Measurements from ENCODE around the gene FAS. TPM values are rescaled to one million over a fixed set of nuclear protein-coding genes. Genes with fewer than 3 reads are reported as not detected.
"Not testable (repeated sequence)": the region's sequence is repeated elsewhere in the genome, so short reads cannot be mapped to it uniquely, and the experiment has no call there.

FAS gene
- total RNA-seq, 1 donor from 2014 or later: 3.8 TPM

- no peak for DNase-seq
- intact Hi-C loops (cut with DNase I): loop anchor here (5.0 kb wide), 1 partner anchor 150 kb away; no protein-coding TSS in a partner anchor
- no peak for ATAC-seq (ENCODE audit: poor library complexity)
Observed at GRCh38 chr10:88987243-88987725, 3.3 kb upstream of the FAS start.

DNA sequence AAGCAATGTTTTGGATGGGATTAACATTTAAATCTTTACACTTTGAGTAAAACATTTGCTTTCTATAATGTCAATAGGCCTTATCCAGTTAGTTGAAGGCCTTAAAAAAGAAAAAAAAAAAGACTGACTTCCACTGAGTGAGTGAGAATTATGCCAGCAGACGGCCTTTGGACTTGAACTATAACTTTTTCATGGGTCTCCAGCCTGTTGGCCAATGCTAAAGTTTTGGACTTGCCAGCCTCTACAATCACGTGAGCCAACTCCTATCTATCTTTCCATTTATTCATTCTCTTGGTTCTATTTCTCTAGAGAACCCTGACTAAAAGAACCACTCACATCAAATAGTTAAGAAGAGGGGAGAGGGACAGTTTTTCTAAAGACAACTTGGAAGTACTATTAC is 2.8 kb upstream of the FAS start:
- ATAC-seq (ENCODE audit: poor library complexity) (no peak), DNase-seq (no peak)
- intact Hi-C loops (cut with DNase I): loop anchor here (5.0 kb wide), 1 partner anchor 151 kb away; no protein-coding TSS in a partner anchor

DNA sequence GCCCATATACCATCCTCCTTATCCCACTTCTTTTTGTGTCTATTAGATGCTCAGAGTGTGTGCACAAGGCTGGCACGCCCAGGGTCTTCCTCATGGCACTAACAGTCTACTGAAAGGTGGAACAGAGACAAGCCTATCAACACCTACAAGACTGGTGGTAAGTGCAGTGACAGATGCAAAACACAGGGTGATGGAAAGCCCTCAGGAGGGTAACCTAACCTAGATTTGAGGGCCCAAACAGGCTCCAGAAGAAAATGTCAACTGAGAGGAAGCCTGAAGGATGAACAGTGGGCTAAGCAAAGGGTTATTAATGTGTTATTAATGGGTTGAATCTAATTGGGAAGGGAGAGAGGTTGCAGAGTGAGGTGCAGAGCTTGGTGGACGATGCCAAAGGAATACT is 1.2 kb upstream of the FAS start:
- DNase-seq: no peak
- intact Hi-C loops (cut with DNase I): loop anchor here (5.0 kb wide), 1 partner anchor 152 kb away; no protein-coding TSS in a partner anchor

DNA sequence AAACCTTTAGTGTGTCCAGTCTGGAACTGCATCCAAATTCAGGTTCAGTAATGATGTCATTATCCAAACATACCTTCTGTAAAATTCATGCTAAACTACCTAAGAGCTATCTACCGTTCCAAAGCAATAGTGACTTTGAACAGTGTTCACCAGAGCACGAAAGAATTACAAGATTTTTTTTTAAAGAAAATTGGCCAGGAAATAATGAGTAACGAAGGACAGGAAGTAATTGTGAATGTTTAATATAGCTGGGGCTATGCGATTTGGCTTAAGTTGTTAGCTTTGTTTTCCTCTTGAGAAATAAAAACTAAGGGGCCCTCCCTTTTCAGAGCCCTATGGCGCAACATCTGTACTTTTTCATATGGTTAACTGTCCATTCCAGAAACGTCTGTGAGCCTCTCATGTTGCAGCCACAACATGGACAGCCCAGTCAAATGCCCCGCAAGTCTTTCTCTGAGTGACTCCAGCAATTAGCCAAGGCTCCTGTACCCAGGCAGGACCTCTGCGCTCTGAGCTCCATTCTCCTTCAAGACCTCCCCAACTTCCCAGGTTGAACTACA is 694 bp upstream of the FAS start:
- ATAC-seq (ENCODE audit: poor library complexity) (peak; percentile 38), DNase-seq (no peak)
- intact Hi-C loops (cut with DNase I): loop anchor here (5.0 kb wide), 1 partner anchor 153 kb away; no protein-coding TSS in a partner anchor

More for the DNA sequence above, 1.2 kb upstream of the FAS start:
- ATAC-seq (ENCODE audit: poor library complexity): no peak

DNA sequence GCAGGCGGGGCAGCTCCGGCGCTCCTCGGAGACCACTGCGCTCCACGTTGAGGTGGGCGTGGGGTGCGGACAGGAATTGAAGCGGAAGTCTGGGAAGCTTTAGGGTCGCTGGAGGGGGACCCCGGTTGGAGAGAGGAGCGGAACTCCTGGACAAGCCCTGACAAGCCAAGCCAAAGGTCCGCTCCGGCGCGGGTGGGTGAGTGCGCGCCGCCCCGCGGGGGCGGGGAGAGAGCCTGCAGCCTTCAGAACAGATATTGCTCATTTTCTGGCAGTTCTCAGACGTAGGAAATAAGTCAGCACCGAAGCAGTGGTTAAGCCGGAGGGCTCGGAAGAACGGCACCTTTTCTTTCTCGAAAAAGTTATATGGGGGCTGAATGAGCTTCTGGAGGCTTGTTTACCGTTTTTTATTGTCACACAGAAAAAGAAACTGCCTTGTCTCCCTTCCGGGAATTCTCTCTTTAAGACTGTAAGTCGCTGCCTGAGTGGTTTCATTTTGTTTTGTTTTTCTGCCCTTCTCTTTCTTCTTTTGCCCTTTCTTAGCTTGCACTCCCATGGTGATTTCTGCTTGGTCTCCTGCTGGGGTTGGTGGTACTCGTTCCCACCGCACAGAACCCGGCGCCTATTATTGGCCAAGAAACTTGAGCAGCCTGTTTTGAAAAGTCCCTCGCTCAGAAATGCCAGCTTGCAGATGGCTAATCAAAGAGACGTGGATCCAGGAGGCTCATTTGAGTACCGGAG is 732 bp downstream of the FAS start:
- intact Hi-C loops (cut with DNase I): no loop called here
- peak; percentile 86 for DNase-seq
- ATAC-seq (ENCODE audit: poor library complexity): peak; percentile 84

GRCh38 chr10:88991899-88992320 is 1.3 kb downstream of the FAS start:
- DNase-seq (no peak), ATAC-seq (ENCODE audit: poor library complexity) (peak; percentile 8)
- intact Hi-C loops (cut with DNase I): no loop called here

DNA sequence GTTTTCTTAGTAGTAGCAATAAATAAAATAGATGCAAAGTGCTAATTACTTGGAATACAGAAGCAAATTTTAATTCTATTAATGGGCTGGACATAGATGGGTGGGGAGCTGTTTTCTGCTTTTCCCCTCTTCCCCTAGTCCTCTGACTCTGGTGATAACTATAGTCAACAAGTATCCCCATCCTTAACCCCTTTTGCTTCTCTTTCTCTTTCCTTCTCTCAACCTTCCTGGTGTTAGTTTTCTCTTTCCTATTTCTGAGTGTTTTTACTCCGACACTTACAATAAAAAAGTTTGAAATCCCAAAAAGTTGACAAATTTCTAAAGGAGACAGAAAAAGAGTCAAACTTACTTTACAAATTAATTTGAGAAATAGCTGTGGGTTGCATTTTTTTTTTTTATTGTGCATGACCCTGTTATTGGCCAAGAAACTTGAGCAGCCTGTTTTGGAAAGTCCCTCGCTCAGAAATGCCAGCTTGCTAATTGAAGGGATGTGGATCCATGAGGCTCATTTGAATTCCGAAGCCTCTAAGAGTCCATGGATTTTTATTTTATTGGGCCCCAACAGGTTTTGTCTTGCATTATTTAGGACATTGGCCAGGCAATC is 2.4 kb downstream of the FAS start:
- intact Hi-C loops (cut with DNase I): no loop called here
- ATAC-seq (ENCODE audit: poor library complexity) (no peak), DNase-seq (no peak)

- DNase-seq (no peak), ATAC-seq (ENCODE audit: poor library complexity) (no peak)
- intact Hi-C loops (cut with DNase I): no loop called here
Observed at GRCh38 chr10:88994019-88994418, 3.4 kb downstream of the FAS start.

DNA sequence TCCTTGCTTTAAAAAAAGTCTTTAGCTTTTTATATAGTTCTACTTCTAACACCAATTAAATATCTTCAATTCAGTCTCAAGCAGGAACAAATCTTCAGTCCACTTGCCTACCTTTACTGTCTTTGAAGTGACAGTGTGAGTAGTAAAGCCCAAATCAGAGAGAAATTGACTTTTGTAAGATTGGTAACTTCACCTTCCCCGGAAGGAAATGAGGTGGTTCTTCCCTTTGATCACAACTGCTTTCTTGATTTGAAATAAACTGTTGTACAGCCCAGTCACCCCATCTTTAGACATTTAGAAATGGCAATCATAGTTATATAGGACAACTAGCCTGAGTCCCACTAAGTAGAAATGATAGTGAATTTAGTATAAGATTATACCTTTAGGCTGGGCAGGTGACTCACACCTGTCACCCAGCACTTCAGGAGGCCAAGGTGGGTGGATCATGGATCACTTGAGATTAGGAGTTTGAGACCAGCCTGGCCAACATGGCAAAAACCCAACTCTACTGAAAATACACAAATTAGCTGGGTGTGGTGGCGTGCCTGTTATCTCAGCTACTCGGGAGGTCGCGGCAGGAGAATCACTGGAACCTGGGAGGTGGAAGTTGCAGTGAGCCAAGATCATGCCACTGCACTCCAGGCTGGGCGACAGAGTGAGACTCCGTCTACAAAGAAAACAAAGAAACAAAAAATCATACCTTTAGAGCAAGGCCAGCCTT is 4.7 kb downstream of the FAS start:
- DNase-seq: no peak
- no peak for ATAC-seq (ENCODE audit: poor library complexity)
- intact Hi-C loops (cut with DNase I): no loop called here

DNA sequence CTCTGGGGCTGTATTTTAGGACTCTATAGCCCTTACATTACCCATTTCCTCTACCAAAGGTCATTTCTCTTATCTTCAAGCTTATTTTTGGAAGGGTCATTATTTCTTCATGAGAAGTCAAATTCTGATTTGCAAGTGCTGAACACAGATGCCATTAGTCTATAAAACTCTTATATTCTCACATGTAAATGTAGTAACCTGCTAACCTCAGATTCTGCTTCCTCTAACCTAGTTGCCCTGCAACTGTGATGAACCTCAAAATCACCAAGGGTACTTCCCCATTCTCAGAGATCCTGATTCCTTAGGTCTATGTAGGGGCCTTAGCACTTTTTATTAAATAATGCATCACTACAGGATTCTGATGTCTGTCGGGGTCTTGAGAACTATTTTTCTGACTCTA is 6.3 kb downstream of the FAS start:
- intact Hi-C loops (cut with DNase I): no loop called here
- ATAC-seq (ENCODE audit: poor library complexity) (no peak), DNase-seq (no peak)

GRCh38 chr10:88999625-89000024 is 9.0 kb downstream of the FAS start:
- intact Hi-C loops (cut with DNase I): no loop called here
- DNase-seq (no peak), ATAC-seq (ENCODE audit: poor library complexity) (no peak)

- peak; percentile 29 for ATAC-seq (ENCODE audit: poor library complexity)
- intact Hi-C loops (cut with DNase I): no loop called here
- no peak for DNase-seq
Observed at GRCh38 chr10:89001024-89001728, 10.6 kb downstream of the FAS start.

DNA sequence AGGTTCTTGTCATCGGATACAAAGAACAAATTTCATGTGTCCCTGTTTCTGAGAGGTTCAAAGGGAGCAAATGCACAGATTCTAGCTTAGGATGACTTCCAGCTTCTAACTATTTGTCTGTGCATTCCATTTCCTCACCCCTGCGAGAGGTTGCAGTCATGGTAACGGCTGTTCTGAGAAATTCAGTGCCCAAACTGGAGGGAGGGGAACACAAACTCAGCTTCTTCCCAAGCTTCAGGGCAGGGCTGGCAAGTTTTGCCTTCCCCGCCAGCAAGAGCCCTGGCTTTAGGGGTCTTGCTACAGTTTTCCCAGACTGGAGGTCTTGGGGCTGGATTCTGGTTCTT is 11.1 kb downstream of the FAS start:
- DNase-seq: no peak
- ATAC-seq (ENCODE audit: poor library complexity): no peak
- intact Hi-C loops (cut with DNase I): no loop called here

DNA sequence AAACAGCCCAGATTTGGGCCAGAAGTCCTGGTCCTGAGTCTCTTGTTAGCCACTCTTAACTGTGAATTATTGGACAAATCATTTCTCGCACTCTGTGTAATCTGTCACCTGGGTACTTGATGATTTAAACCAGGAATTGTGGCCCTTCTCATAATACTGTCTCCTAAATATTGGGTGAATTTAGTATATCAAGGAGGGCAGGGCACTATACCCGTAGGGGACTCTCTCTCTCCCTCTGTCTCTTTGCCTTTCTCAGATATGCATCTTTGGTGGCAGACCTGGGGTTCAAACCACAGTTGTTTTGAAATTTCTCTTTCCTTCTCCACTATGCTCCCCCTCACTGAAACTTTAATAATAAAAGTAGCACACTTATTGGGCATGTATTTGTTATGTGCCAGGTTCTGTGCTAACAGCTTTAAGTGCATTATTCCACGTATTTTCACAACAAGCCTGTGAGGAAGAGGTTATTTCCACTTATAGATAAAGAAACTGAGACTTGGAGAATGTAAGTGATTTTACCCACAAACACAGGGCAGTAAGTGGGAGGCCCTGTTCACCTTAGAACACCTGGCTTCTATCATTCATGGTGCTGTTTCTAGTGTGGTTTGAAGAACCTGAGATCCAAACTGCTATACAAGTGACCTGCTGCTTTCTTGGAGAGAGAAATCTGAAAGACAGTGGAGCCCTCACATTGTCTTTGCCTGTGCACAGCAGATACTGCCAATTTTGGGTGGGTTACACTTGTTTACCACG is 11.8 kb downstream of the FAS start:
- intact Hi-C loops (cut with DNase I): no loop called here
- DNase-seq (no peak), ATAC-seq (ENCODE audit: poor library complexity) (no peak)

GRCh38 chr10:89003344-89003743 is 12.7 kb downstream of the FAS start:
- ATAC-seq (ENCODE audit: poor library complexity) (no peak), DNase-seq (no peak)
- intact Hi-C loops (cut with DNase I): no loop called here

DNA sequence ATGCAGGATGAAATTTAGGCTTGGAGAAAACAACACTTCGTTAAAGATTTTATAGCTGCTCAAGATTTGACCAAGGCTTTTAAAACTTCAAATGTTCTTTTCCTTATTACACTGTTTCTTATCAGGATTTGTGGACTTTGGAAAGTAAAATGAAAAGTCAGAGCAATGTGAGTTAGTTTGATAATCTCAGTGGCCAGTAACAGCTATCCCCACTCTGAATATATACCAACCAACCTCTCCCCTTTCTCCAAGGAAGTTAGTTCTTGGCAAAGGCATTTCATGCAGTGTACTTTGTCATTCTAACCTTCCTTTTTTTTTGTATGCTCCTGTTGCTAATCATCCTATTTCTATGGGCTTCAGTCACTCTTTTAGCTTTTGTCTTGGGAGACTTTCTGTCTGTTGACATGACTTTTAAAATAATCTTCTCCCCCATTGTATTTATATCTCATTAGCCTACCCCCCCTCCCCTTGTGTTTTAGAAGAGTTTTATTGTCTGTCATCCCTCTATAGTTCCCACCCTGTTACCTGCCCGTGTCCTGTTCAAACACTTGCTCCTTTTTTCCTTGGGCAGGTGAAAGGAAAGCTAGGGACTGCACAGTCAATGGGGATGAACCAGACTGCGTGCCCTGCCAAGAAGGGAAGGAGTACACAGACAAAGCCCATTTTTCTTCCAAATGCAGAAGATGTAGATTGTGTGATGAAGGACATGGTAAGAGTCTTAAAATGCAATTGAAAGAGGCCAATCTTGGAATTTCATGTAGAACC is 16.7 kb downstream of the FAS start:
- ATAC-seq (ENCODE audit: poor library complexity) (no peak), DNase-seq (no peak)
- intact Hi-C loops (cut with DNase I): no loop called here

GRCh38 chr10:89018700-89019346 is 28.2 kb downstream of the FAS start:
- ATAC-seq (ENCODE audit: poor library complexity); intact Hi-C loops (cut with DNase I); DNase-seq: not testable (repeated sequence)

Measured in Right ventricle myocardium superior (tissue), 1 donor.